H9 (cell line): ENCODE results near the gene TMEM181. TPM values are rescaled to one million over a fixed set of nuclear protein-coding genes. Genes with fewer than 3 reads are reported as not detected.

ENCODE experiments used
- DNase-seq: peaks from one replicate; pipeline ENCODE4 v3.0.0-alpha.2; 2017
- H2AFZ ChIP-seq: one replicate; pipeline ENCODE4 v1.6.1; 2013; ENCODE audit warnings: mild to moderate bottlenecking, low read length, control low read depth, moderate library complexity
- H2AK5ac ChIP-seq: 2 replicates; pipeline ENCODE4 v1.6.1; 2013; ENCODE audit warnings: low read length, control low read depth, mixed read lengths; ENCODE audit not compliant: insufficient read length
- H2BK120ac ChIP-seq: one replicate; pipeline ENCODE4 v1.6.1; 2013; ENCODE audit warnings: low read depth, mild to moderate bottlenecking, low read length, control low read depth, inconsistent platforms; ENCODE audit not compliant: poor library complexity, severe bottlenecking
- H2BK12ac ChIP-seq: 2 replicates; pipeline ENCODE4 v1.6.1; 2013; ENCODE audit warnings: low read length, control low read depth, mixed read lengths, low read depth; ENCODE audit not compliant: insufficient read length
- H2BK15ac ChIP-seq: 2 replicates; pipeline ENCODE4 v1.6.1; 2013; ENCODE audit warnings: low read depth, low read length, control low read depth
- H2BK20ac ChIP-seq: one replicate; pipeline ENCODE4 v1.6.1; 2013; ENCODE audit warnings: low read depth, mild to moderate bottlenecking, low read length, control low read depth, inconsistent platforms; ENCODE audit not compliant: poor library complexity, severe bottlenecking
- H2BK5ac ChIP-seq: 2 replicates; pipeline ENCODE4 v1.6.1; 2013; ENCODE audit warnings: low read length, control low read depth, mixed read lengths; ENCODE audit not compliant: insufficient read length
- H3K14ac ChIP-seq: 2 replicates; pipeline ENCODE4 v1.6.1; 2013; ENCODE audit warnings: low read length, control low read depth; ENCODE audit not compliant: insufficient read depth
- H3K18ac ChIP-seq: 2 replicates; pipeline ENCODE4 v1.6.1; 2013; ENCODE audit warnings: low read depth, mild to moderate bottlenecking, mixed read lengths, low read length, control low read depth; ENCODE audit not compliant: insufficient read length
- H3K23ac ChIP-seq: 2 replicates; pipeline ENCODE4 v1.6.1; 2013; ENCODE audit warnings: low read length, control low read depth, mixed read lengths, low read depth; ENCODE audit not compliant: insufficient read length
- H3K23me2 ChIP-seq: 2 replicates; pipeline ENCODE4 v1.6.1; 2013; ENCODE audit warnings: low read depth, mild to moderate bottlenecking, mixed read lengths, low read length, control low read depth; ENCODE audit not compliant: insufficient read length, poor library complexity, severe bottlenecking
- H3K27ac ChIP-seq: 2 replicates; pipeline ENCODE4 v1.5.1; 2013; ENCODE audit warnings: low read length, control low read depth, mixed read lengths, low read depth; ENCODE audit not compliant: insufficient read length
- H3K27me3 ChIP-seq: 2 replicates; pipeline ENCODE4 v1.6.1; 2013; ENCODE audit warnings: low read length, control low read depth, inconsistent platforms; ENCODE audit not compliant: insufficient read depth
- H3K4ac ChIP-seq: 2 replicates; pipeline ENCODE4 v1.6.1; 2013; ENCODE audit warnings: low read depth, mild to moderate bottlenecking, control low read depth, inconsistent platforms, low read length, moderate library complexity
- H3K4me1 ChIP-seq: 2 replicates; pipeline ENCODE4 v1.6.1; 2013; ENCODE audit warnings: low read length, control low read depth, inconsistent platforms; ENCODE audit not compliant: insufficient read depth
- H3K4me2 ChIP-seq: 2 replicates; pipeline ENCODE4 v1.6.1; 2013; ENCODE audit warnings: low read length, control low read depth, mixed read lengths; ENCODE audit not compliant: insufficient read length, insufficient read depth
- H3K56ac ChIP-seq: 2 replicates; pipeline ENCODE4 v1.6.1; 2013; ENCODE audit warnings: low read depth, mild to moderate bottlenecking, mixed read lengths, low read length, control low read depth; ENCODE audit not compliant: insufficient read length
- H3K79me1 ChIP-seq: 2 replicates; pipeline ENCODE4 v1.6.1; 2013; ENCODE audit warnings: low read depth, mild to moderate bottlenecking, moderate library complexity, low read length, control low read depth, inconsistent platforms; ENCODE audit not compliant: insufficient read depth, poor library complexity, severe bottlenecking
- H3K79me2 ChIP-seq: 2 replicates; pipeline ENCODE4 v1.6.1; 2013; ENCODE audit warnings: low read length, control low read depth, inconsistent platforms; ENCODE audit not compliant: insufficient read depth
- H3K9ac ChIP-seq: 2 replicates; pipeline ENCODE4 v1.6.1; 2013; ENCODE audit warnings: low read length, control low read depth, mixed read lengths; ENCODE audit not compliant: insufficient read length; ENCODE audit errors: extremely low read depth
- H3K9me3 ChIP-seq: one replicate; pipeline ENCODE4 v1.6.1; 2013; ENCODE audit warnings: low read depth, low read length, inconsistent platforms; ENCODE audit not compliant: control insufficient read depth
- H3T11ph ChIP-seq: one replicate; pipeline ENCODE4 v1.6.1; 2013; ENCODE audit warnings: mild to moderate bottlenecking, low read length, control low read depth, inconsistent platforms
- H4K20me1 ChIP-seq: one replicate; pipeline ENCODE4 v1.6.1; 2013; ENCODE audit not compliant: control insufficient read depth, insufficient read length, insufficient read depth
- H4K5ac ChIP-seq: 2 replicates; pipeline ENCODE4 v1.6.1; 2013; ENCODE audit warnings: low read depth, mild to moderate bottlenecking, mixed read lengths, low read length, control low read depth; ENCODE audit not compliant: insufficient read length
- H4K8ac ChIP-seq: replicated peaks from 2 replicates; pipeline ENCODE4 v1.6.1; 2013; ENCODE audit warnings: low read length, control low read depth, mixed read lengths, low read depth; ENCODE audit not compliant: insufficient read length
- H4K91ac ChIP-seq: 2 replicates; pipeline ENCODE4 v1.6.1; 2013; ENCODE audit warnings: low read depth, mild to moderate bottlenecking, moderate library complexity, mixed read lengths, low read length, control low read depth; ENCODE audit not compliant: insufficient read length
- H3K27ac Mint-ChIP-seq, 3 experiments: 2 replicates in 2 of 3; 3 replicates in 1 of 3; pipeline ENCODE4 v1.8.0; 2020 to 2021; ENCODE audit warnings: mixed read lengths in 3 of 3, mild to moderate bottlenecking in 1 of 3, moderate library complexity in 1 of 3
- H3K27me3 Mint-ChIP-seq: 2 replicates; pipeline ENCODE4 v1.8.0; 2021; ENCODE audit warnings: low read depth, mild to moderate bottlenecking, moderate library complexity, mixed read lengths
- H3K36me3 Mint-ChIP-seq, 3 experiments: 2 replicates in 2 of 3; 3 replicates in 1 of 3; pipeline ENCODE4 v1.8.0; 2020 to 2021; ENCODE audit warnings: low read depth in 3 of 3, mixed read lengths in 3 of 3; ENCODE audit not compliant: insufficient read depth in 1 of 3
- H3K4me1 Mint-ChIP-seq, 2 experiments: 2 replicates each; pipeline ENCODE4 v1.8.0; 2020; ENCODE audit warnings: mixed read lengths in 2 of 2
- H3K4me3 Mint-ChIP-seq, 2 experiments: 2 replicates in 1 of 2; 3 replicates in 1 of 2; pipeline ENCODE4 v1.8.0; 2020 to 2021; ENCODE audit warnings: mild to moderate bottlenecking in 2 of 2, mixed read lengths in 2 of 2, moderate library complexity in 1 of 2
- H3K9me3 Mint-ChIP-seq, 2 experiments: 2 replicates in 1 of 2; 3 replicates in 1 of 2; pipeline ENCODE4 v1.8.0; 2020; ENCODE audit warnings: mild to moderate bottlenecking in 2 of 2, mixed read lengths in 2 of 2, moderate library complexity in 1 of 2
- CTCF ChIP-seq: fragments of 200-600 bp; sonication (generic); conservative IDR thresholded peaks from 3 replicates; pipeline ENCODE4 v1.8.0; 2021; ENCODE audit warnings: antibody characterized with exemption, mild to moderate bottlenecking
- WGBS: extraction: QIAGEN DNeasy Blood & Tissue Kit; methylation state at CpG from one replicate; pipeline ENCODE4 v1.1.7; 2013; ENCODE audit warnings: missing lambda C conversion rate, low lambda C conversion rate, mixed read lengths; ENCODE audit not compliant: insufficient read length; ENCODE audit errors: extremely low coverage; 5-methylcytosine and 5-hydroxymethylcytosine counted together
- microRNA-seq: library from miRNA; unstranded; fragments of <30 nt; microRNA quantifications from one replicate; pipeline ENCODE4, GENCODE V29; 2020; ENCODE audit warnings: borderline microRNAs expressed
- total RNA-seq: library from RNA; stranded (reverse); gene quantifications from 2 replicates; pipeline ENCODE4 v1.2.1, GENCODE V29; 2021

Gene TMEM181
- total RNA-seq, 1 experiment from 2014 or later, result 24.4 TPM

DNA sequence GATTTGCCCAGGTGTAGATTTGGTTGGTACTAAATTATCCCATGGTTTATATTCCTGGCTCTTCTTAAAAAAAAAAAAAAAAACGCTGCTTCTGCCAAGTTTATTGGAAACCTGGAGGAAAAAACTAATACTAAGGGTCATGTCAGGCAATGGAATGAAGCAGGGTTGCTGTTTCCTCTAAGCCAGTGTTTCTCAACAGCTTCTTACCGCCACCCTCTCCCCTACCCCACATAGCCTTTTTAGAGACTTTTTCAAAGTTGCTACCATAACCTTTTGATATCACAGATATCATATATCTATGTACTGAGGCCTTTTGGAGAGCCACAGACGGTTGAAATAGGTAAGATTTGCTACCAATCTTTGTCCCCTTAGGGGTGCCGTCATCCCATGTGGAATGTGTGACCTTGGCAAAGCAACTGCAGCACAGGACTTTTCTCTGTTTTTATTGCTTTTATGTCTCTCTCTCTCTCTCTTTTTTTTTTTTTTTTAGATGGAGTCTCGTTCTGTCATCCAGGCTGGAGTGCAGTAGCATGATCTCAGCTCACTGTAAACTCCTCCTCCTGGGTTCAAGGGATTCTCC, 124.9 kb downstream of the TMEM181 start:
- Histone ChIP-seq H2BK5ac (no peak overlapping the region), H3K79me1 (no peaks in the 10 kb centered on the region), H2BK20ac (no peak overlapping the region), H3K4ac (no peak overlapping the region), H3K14ac (no peak overlapping the region), H3K9me3 (no peaks in the 10 kb centered on the region), H3K4me2 (no peak overlapping the region), H3K4me1 (no peaks in the 10 kb centered on the region), H3K56ac (no peak overlapping the region), H2AFZ (no peak overlapping the region), H3K27ac (no peak overlapping the region), H4K91ac (no peak overlapping the region), H3K79me2 (no peaks in the 10 kb centered on the region), H4K20me1 (no peaks in the 10 kb centered on the region), H2AK5ac (no peak overlapping the region), H3K9ac (no peak overlapping the region), H3K23me2 (no peaks in the 10 kb centered on the region), H3K27me3 (no peaks in the 10 kb centered on the region), H4K8ac (no peak overlapping the region), H3K18ac (no peak overlapping the region), H2BK15ac (no peak overlapping the region), H3T11ph (no peak overlapping the region), H2BK120ac (no peak overlapping the region), H2BK12ac (no peak overlapping the region), H3K23ac (no peak overlapping the region), H4K5ac (no peak overlapping the region)
- H3K27ac Mint-ChIP-seq, result no peak overlapping the region
- no peak for TF ChIP-seq CTCF
- no peaks in the 10 kb centered on the region for H3K27me3 Mint-ChIP-seq
- WGBS, result no CpG with 5 or more reads among the region's 5 CpGs
- H3K4me3 Mint-ChIP-seq, result no peak overlapping the region
- no peak for DNase-seq
- H3K36me3 Mint-ChIP-seq, result no peaks in the 10 kb centered on the region
- H3K4me1 Mint-ChIP-seq, result peaks cover 6 to 8% of the 10 kb centered on the region in 2 experiments
- no peaks in the 10 kb centered on the region for H3K9me3 Mint-ChIP-seq

Small RNA genes lying within 50 kb of the gene (microRNA-seq; reads per million reads assigned to microRNA genes)
- not detected for gene MIR7161

Other genes with a start within 250 kb of the TMEM181 start
- gene TULP4, start 247.6 kb upstream of the TMEM181 start, total RNA-seq, result 61.5 and 64.6 TPM in 2 replicates
- gene DYNLT1, start 84.7 kb downstream of the TMEM181 start, total RNA-seq, result 105 and 117 TPM in 2 replicates
- gene SYTL3, start 90.0 kb downstream of the TMEM181 start, total RNA-seq, result 0.09 and 0.20 TPM in 2 replicates